BE2C (cell line): Measurements from ENCODE around the gene IFT20.

Experiments used
- DNase-seq: peaks from one replicate; pipeline ENCODE4 v3.0.0-alpha.2; 2020
- H3K27me3 ChIP-seq: fragments of 250-450 bp; sonication (Bioruptor Pico); 2 replicates; pipeline ENCODE4 v1.5.1; 2020; ENCODE audit warnings: mild to moderate bottlenecking
- H3K36me3 ChIP-seq: fragments of 250-450 bp; sonication (Bioruptor Pico); 2 replicates; pipeline ENCODE4 v1.5.1; 2020; ENCODE audit warnings: mild to moderate bottlenecking
- H3K4me1 ChIP-seq: fragments of 250-450 bp; sonication (Bioruptor Pico); 2 replicates; pipeline ENCODE4 v1.5.1; 2020
- H3K4me3 ChIP-seq: 2 replicates; pipeline ENCODE4 v1.5.1; 2011; ENCODE audit warnings: low read depth, low read length
- H3K9me3 ChIP-seq: fragments of 250-450 bp; sonication (Bioruptor Pico); 2 replicates; pipeline ENCODE4 v1.5.1; 2020
- TF ChIP-seq, protein P1 (sequence below): IDR thresholded peaks from 2 replicates; pipeline ENCODE4 v1.5.1; 2012; ENCODE audit warnings: mild to moderate bottlenecking, low read depth, low read length

Gene IFT20

DNA sequence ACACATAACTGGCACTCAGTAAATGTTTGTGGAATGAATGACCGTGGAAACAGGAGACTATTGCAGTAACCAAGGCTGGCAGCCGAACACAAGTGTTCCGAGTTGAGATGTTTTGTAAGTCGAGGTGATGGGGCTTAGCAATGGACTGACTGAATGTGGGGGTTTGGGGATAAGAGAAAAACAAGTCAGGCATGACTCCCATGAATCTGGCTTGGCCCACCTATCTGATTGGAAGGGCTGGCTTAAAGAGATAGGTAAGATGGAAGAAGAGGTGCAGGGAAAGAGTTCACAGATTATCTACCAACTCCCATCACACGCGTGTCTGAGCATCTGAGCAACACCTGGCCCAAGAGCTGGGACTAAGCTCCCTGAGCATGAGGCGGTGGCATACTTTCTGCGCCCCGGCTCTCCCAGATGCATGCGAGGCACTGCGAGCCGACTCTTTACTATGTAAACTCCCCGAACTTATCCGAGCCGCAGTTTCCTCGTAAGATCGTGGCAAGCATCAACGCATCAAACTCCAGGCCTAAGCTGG, 539 bp downstream of the IFT20 start:
- Histone ChIP-seq H3K27me3 (no peaks in the 10 kb centered on the region), H3K4me3 (peak overlapping the region; percentile 82), H3K36me3 (no peaks in the 10 kb centered on the region), H3K9me3 (no peaks in the 10 kb centered on the region), H3K4me1 (no peaks in the 10 kb centered on the region)
- TF ChIP-seq, protein P1, sequence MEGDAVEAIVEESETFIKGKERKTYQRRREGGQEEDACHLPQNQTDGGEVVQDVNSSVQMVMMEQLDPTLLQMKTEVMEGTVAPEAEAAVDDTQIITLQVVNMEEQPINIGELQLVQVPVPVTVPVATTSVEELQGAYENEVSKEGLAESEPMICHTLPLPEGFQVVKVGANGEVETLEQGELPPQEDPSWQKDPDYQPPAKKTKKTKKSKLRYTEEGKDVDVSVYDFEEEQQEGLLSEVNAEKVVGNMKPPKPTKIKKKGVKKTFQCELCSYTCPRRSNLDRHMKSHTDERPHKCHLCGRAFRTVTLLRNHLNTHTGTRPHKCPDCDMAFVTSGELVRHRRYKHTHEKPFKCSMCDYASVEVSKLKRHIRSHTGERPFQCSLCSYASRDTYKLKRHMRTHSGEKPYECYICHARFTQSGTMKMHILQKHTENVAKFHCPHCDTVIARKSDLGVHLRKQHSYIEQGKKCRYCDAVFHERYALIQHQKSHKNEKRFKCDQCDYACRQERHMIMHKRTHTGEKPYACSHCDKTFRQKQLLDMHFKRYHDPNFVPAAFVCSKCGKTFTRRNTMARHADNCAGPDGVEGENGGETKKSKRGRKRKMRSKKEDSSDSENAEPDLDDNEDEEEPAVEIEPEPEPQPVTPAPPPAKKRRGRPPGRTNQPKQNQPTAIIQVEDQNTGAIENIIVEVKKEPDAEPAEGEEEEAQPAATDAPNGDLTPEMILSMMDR: no peak
- no peak for DNase-seq

DNA sequence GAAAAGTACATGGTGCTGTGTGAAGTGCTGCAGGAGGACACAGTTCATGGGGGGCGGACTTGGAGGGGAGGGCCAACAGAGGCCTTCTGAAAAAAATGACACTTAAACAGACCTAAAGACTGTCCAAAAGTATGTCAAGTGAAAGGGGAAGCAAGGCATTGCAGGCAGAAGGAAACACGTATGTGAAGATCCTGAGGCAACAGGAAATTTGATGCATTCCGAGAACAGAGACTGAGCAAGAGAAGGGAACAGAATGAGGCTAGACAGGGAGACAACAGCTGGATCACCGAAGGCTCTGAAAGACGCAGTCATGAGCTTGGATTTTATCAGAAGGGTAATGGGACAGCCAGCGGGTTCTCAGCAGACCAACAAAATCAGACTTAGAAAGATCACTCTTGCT, 1.1 kb downstream of the IFT20 start:
- no peaks in the 10 kb centered on the region for H3K9me3 ChIP-seq
- no peaks in the 10 kb centered on the region; the same call in 1 of the 2 replicates for H3K36me3 ChIP-seq
- H3K27me3 ChIP-seq: no peaks in the 10 kb centered on the region
- DNase-seq: no peak
- TF ChIP-seq, protein P1: no peak
- peak overlapping the region; percentile 82 for H3K4me3 ChIP-seq
- no peaks in the 10 kb centered on the region for H3K4me1 ChIP-seq

DNA sequence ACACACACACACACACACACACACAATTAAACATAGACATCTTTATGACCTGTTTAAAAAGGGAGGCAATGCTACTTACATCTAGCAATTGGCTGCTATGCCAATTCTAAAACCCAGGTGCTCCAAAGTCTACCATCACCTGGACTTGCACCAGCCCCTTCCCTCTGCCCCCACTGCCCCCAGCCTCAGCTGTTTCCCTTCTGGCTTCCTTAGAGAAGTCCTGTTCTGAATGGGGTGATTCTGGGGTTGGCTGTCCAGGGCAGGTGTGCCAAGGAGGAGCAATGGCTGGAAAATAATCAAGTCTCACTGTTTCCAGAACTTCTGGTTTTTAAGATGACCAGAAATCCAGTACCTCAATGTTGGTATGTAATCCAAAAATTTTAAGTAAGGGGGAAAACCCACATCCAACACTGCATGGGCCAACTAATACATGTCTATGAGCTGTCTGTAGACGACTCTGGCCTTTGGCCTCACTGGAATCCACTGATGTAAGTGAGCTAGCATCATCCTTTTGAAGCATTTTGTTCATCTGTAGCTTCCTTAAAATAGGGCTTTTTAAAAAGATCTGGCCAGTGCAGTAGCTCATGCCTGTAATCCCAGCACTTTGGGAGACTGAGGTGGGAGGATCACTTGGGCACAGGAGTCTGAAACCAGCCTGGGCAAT, 2.1 kb downstream of the IFT20 start:
- H3K4me3 ChIP-seq: no peak overlapping the region
- TF ChIP-seq, protein P1: no peak
- no peak for DNase-seq
- no peaks in the 10 kb centered on the region for H3K4me1 ChIP-seq
- H3K36me3 ChIP-seq: peaks cover 2% of the 10 kb centered on the region
- no peaks in the 10 kb centered on the region for H3K27me3 ChIP-seq
- H3K9me3 ChIP-seq: no peaks in the 10 kb centered on the region

DNA sequence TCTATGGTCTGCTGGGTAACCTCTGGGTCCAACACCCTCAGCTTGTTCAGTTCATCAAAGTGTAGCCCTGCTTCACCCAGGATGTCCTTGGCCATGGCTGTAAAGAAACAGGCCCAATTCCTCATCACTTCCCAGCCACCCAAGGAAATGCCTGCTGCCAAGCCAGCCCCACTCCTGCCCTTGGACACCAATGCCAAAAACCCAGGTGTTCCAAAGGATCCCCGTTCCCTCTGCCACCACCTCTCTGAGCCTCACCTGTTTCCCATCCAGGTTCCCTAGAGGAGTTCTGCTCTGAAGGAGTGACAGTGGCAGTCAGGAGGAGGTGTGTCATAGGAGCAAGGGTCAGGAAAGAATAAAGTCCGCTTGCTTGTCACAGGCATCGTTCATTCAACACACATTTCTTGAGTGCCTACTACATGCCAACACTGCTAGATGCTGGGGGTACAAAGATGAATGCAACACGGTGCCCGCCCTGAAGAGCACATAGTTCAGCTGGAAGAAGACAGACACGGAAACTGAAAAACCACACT, 3.3 kb downstream of the IFT20 start:
- TF ChIP-seq, protein P1: no peak
- Histone ChIP-seq H3K27me3 (no peaks in the 10 kb centered on the region), H3K36me3 (peaks cover 11% of the 10 kb centered on the region)

DNA sequence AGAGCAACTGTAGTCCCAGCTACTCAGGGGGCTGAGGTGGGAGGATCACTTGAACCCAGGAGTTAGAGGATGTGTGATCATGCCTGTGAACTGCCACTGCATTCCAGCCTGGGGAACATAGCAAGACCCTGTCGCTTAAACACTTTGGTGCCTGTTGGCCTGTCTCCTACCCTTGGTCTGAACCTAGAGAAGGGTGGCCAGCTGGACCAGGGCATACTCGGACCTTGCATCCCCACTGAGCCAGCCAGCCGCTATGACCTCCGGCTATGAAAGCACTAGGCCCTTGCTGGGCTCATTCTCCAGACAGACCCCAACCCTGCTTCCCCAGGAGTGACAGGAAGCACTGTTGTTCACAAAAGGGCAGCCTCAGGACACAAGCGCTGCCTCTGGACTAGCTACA, 4.6 kb downstream of the IFT20 start:
- Histone ChIP-seq H3K9me3 (no peaks in the 10 kb centered on the region), H3K27me3 (no peaks in the 10 kb centered on the region), H3K36me3 (peaks cover 11% of the 10 kb centered on the region), H3K4me1 (no peaks in the 10 kb centered on the region), H3K4me3 (no peak overlapping the region)
- TF ChIP-seq, protein P1: no peak
- DNase-seq: no peak

More for the DNA sequence above, 3.3 kb downstream of the IFT20 start:
- no peak for DNase-seq
- no peaks in the 10 kb centered on the region for H3K9me3 ChIP-seq
- H3K4me3 ChIP-seq: no peak overlapping the region
- no peaks in the 10 kb centered on the region for H3K4me1 ChIP-seq

DNA sequence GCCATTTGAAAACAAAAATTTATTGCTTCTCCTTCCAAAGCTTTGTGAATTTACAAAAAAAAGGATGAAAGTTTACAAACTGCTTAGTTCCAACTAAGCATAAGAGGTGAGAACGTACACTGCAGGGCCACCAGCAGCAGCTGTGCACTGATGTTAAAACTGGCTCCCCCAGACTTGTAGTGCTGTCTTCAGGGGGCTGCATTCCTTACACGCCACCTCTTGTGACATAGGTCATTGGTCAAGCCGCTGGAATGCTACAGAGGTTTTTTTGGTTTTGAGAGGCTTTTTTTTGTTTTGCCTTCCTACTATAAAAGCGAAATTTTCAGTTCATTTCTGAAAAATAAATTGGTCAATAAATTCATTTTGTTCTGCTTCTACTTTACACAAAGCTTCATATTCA, 6.9 kb downstream of the IFT20 start:
- no peak for DNase-seq
- TF ChIP-seq, protein P1: no peak
- Histone ChIP-seq H3K9me3 (no peaks in the 10 kb centered on the region), H3K4me3 (no peak overlapping the region), H3K36me3 (peaks cover 11% of the 10 kb centered on the region), H3K4me1 (no peaks in the 10 kb centered on the region), H3K27me3 (no peaks in the 10 kb centered on the region)
